Measurements from ENCODE around the gene UBXN2A. TPM values are rescaled to one million over a fixed set of nuclear protein-coding genes. Genes with fewer than 3 reads are reported as not detected.
"Not testable (repeated sequence)": the region's sequence is repeated elsewhere in the genome, so short reads cannot be mapped to it uniquely, and the experiment has no call there.

The UBXN2A gene
- total and polyA plus RNA-seq, 5 experiments from 2014 or later = 13.1 to 14.6 (median 13.6) TPM

- no peak for DNase-seq
- H3K4me3 Mint-ChIP-seq = peak overlapping the region in 3 of 10 donors; percentile 20 to 45 (median 27)
- H3K36me3 Mint-ChIP-seq = peaks cover 0 to 7% (median 0%) of the 10 kb centered on the region in 3 donors
- peaks cover 0 to 12% (median 5%) of the 10 kb centered on the region in 4 donors for H3K4me1 Mint-ChIP-seq
- POLR2A ChIA-PET = no interaction called here
- H3K9me3 Mint-ChIP-seq = no peaks in the 10 kb centered on the region
- ATAC-seq = no peak
- no peak overlapping the region for H3K27ac Mint-ChIP-seq
- H3K27me3 Mint-ChIP-seq = peaks cover 19 to 46% (median 39%) of the 10 kb centered on the region in 5 donors
Observed at GRCh38 chr2:24009367-24009679, 69.1 kb downstream of the UBXN2A start.

GRCh38 chr2:24009680-24010476 lies 69.6 kb downstream of the UBXN2A start, which contains the start of gene MFSD2B:
TSS of gene MFSD2B (plus strand) at chr2:24010085. CDS start at chr2:24010097, 12 bp downstream.
- peaks cover 0 to 12% (median 5%) of the 10 kb centered on the region in 4 donors for H3K4me1 Mint-ChIP-seq
- ATAC-seq (peak; percentile 50 to 52), DNase-seq (no peak)
- POLR2A ChIA-PET = interaction anchor here (0.6 kb wide), 1 partner anchor 29 kb away, joined by 7 read pairs; no protein-coding TSS in a partner anchor
- peaks cover 0 to 9% (median 0%) of the 10 kb centered on the region in 3 donors for H3K36me3 Mint-ChIP-seq
- H3K4me3 Mint-ChIP-seq = peak within 1 kb of the TSS in 4 of 10 donors; percentile 20 to 45 (median 32)
- no peak within 1 kb of the TSS for H3K27ac Mint-ChIP-seq
- no peaks in the 10 kb centered on the region for H3K9me3 Mint-ChIP-seq
- peaks cover 21 to 50% (median 39%) of the 10 kb centered on the region in 5 donors for H3K27me3 Mint-ChIP-seq

- POLR2A ChIA-PET = interaction anchor here (0.6 kb wide), 1 partner anchor 29 kb away, joined by 7 read pairs; no protein-coding TSS in a partner anchor
- H3K9me3 Mint-ChIP-seq = no peaks in the 10 kb centered on the region
- H3K4me1 Mint-ChIP-seq = peaks cover 0 to 12% (median 5%) of the 10 kb centered on the region in 4 donors
- DNase-seq (no peak), ATAC-seq (no peak)
- H3K27me3 Mint-ChIP-seq = peaks cover 21 to 50% (median 39%) of the 10 kb centered on the region in 5 donors
- H3K4me3 Mint-ChIP-seq = peak overlapping the region in 1 of 10 donors; percentile 34
- H3K27ac Mint-ChIP-seq = no peak overlapping the region
- H3K36me3 Mint-ChIP-seq = peaks cover 0 to 9% (median 0%) of the 10 kb centered on the region in 3 donors
Observed at GRCh38 chr2:24010477-24011249, 70.4 kb downstream of the UBXN2A start.

- Mint-ChIP-seq H3K27ac (no peak overlapping the region), H3K27me3 (peaks cover 21 to 50% (median 39%) of the 10 kb centered on the region in 5 donors), H3K9me3 (no peaks in the 10 kb centered on the region), H3K4me1 (peaks cover 0 to 12% (median 5%) of the 10 kb centered on the region in 4 donors), H3K36me3 (peaks cover 0 to 9% (median 0%) of the 10 kb centered on the region in 3 donors), H3K4me3 (peak overlapping the region in 3 of 10 donors; percentile 10 to 39 (median 33))
- no peak for DNase-seq
- POLR2A ChIA-PET = no interaction called here
- ATAC-seq = no peak
Observed at GRCh38 chr2:24011250-24012104, 71.2 kb downstream of the UBXN2A start.

GRCh38 chr2:24012521-24013188 lies 72.4 kb downstream of the UBXN2A start:
- DNase-seq = no peak
- H3K36me3 Mint-ChIP-seq = peaks cover 0 to 9% (median 0%) of the 10 kb centered on the region in 3 donors
- no peak for ATAC-seq
- H3K4me1 Mint-ChIP-seq = peaks cover 0 to 12% (median 5%) of the 10 kb centered on the region in 4 donors
- POLR2A ChIA-PET = interaction anchor here (0.6 kb wide), 1 partner anchor 982 kb away, joined by 4 read pairs; no protein-coding TSS in a partner anchor
- no peak overlapping the region for H3K4me3 Mint-ChIP-seq
- H3K9me3 Mint-ChIP-seq = no peaks in the 10 kb centered on the region
- no peak overlapping the region for H3K27ac Mint-ChIP-seq
- peaks cover 21 to 50% (median 39%) of the 10 kb centered on the region in 5 donors for H3K27me3 Mint-ChIP-seq

DNA sequence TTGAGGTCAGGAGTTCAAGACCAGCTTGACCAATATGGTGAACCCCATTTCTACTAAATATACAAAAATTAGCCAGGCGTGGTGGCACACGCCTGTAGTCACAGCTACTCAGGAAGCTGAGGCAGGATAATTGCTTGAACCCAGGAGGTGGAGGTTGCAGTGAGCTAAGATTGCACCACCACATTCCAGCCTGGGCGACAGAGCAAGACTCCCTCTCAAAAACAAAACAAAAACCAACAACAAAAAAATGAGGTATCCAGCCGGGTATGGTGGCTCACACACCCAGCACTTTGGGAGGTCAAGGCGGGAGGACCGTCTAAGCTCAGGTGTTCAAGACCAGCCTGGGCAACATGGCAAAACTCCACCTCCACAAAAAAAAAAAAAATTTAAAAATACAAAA lies 74.6 kb downstream of the UBXN2A start:
- H3K4me1 Mint-ChIP-seq, DNase-seq, POLR2A ChIA-PET, H3K27ac Mint-ChIP-seq, H3K36me3 Mint-ChIP-seq, ATAC-seq, H3K4me3 Mint-ChIP-seq, H3K9me3 Mint-ChIP-seq: not testable (repeated sequence)
- peaks cover 15 to 38% (median 28%) of the 10 kb centered on the region in 5 donors for H3K27me3 Mint-ChIP-seq

- ATAC-seq (no peak), DNase-seq (no peak)
- Mint-ChIP-seq H3K9me3 (no peaks in the 10 kb centered on the region), H3K36me3 (peaks cover 0 to 9% (median 0%) of the 10 kb centered on the region in 3 donors), H3K4me1 (peaks cover 2 to 6% (median 5%) of the 10 kb centered on the region in 4 donors), H3K4me3 (no peak overlapping the region), H3K27me3 (peaks cover 15 to 37% (median 28%) of the 10 kb centered on the region in 5 donors), H3K27ac (no peak overlapping the region)
- POLR2A ChIA-PET = no interaction called here
Observed at GRCh38 chr2:24015562-24016375, 75.5 kb downstream of the UBXN2A start.

GRCh38 chr2:24016376-24016761 lies 76.1 kb downstream of the UBXN2A start:
- no peaks in the 10 kb centered on the region for H3K9me3 Mint-ChIP-seq
- DNase-seq (no peak), ATAC-seq (no peak)
- H3K27ac Mint-ChIP-seq = peak overlapping the region in 1 of 10 donors; percentile 17
- peaks cover 13 to 31% (median 22%) of the 10 kb centered on the region in 5 donors for H3K27me3 Mint-ChIP-seq
- no peak overlapping the region for H3K4me3 Mint-ChIP-seq
- POLR2A ChIA-PET = no interaction called here
- peaks cover under 1 to 2% (median under 1%) of the 10 kb centered on the region in 4 donors for H3K4me1 Mint-ChIP-seq
- peaks cover 0 to 9% (median 0%) of the 10 kb centered on the region in 3 donors for H3K36me3 Mint-ChIP-seq

GRCh38 chr2:24016853-24017703 lies 76.8 kb downstream of the UBXN2A start:
- no peak for ATAC-seq

DNA sequence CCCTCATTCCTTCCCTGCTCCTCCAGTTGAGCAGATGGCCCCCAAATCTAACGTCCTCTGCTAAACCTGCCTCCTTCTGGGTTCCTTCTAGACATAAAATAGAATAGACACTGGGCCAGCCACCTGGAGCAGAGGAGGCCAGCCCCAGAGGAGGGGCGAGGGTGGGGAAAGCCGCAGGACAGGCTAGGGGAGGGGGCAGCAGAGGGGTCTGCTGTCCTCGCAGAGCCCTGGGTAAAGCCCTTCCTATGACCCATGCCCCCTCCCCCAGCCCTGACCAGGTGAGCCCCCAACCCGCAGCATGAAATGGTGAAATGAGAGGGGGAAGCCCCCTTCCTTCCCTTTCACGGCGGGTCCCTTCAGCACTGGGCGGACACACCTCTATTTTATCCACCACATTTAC lies 77.4 kb downstream of the UBXN2A start:
- POLR2A ChIA-PET = no interaction called here
- Mint-ChIP-seq H3K4me3 (no peak overlapping the region), H3K9me3 (no peaks in the 10 kb centered on the region), H3K4me1 (peaks cover 0 to 4% (median 0%) of the 10 kb centered on the region in 4 donors), H3K27ac (no peak overlapping the region), H3K27me3 (peaks cover 4 to 17% (median 10%) of the 10 kb centered on the region in 5 donors), H3K36me3 (peaks cover 0 to 10% (median 5%) of the 10 kb centered on the region in 3 donors)
- DNase-seq = no peak
- no peak for ATAC-seq

More at GRCh38 chr2:24016853-24017703, 76.8 kb downstream of the UBXN2A start:
- Mint-ChIP-seq H3K27me3 (peaks cover 8 to 23% (median 15%) of the 10 kb centered on the region in 5 donors), H3K9me3 (no peaks in the 10 kb centered on the region), H3K4me3 (no peak overlapping the region), H3K36me3 (peaks cover 0 to 9% (median 0%) of the 10 kb centered on the region in 3 donors), H3K4me1 (peaks cover 0 to 2% (median 0%) of the 10 kb centered on the region in 4 donors), H3K27ac (no peak overlapping the region)
- POLR2A ChIA-PET = no interaction called here
- DNase-seq = no peak
